ENCODE measurements around the gene SLC25A10. TPM values are rescaled to one million over a fixed set of nuclear protein-coding genes. Genes with fewer than 3 reads are reported as not detected.

Gene SLC25A10
- total and polyA plus RNA-seq, 7 experiments from 2014 or later = 3.4 to 27.4 (median 5.2) TPM

DNA sequence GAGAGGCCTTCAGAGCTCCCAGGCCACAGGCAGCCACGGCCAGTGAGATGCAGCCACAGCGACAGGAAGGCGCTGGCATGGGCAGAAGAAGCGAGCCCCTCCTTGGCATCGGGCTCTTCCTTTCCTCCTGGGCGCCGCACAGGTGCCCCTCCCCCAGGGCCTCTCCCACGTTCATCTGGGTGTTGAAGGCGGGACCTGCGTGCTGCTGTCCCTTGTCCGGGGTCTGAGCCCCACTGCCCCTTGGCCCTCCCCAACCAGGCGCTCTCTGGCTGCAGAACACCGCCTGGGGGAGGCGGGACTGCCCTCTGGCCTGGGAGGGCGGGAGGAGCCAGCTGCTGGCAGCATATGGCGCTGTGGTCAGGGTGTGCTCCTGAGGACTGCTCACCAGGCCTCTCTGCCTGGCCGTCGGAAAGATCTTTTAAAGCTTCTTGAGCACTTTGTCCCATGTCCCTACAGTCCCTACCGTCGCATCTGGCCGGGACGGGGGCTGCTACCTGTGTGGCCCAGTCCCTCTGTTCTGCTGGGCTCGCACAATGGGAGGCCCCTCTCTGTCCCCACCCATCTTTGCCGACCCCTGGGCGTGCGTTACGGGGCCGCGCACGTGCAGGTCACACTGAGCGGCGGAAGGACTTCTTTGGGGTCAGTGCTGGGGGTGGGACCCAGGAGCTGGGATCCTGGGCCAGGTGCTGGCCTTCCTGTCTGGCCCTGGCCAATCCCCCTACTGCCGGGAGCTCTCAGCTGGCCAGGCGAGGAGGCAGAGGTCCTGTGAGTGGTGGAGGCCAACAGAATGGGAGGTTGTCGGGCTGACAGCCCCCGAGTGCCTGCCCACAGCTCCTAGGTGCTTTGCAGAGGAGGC, 1.7 kb downstream of the SLC25A10 start:
- H3K4me1 ChIP-seq (ENCODE audit: control insufficient read depth in 2 of 2, insufficient read depth in 2 of 2, low read length in 2 of 2) = peaks cover 13% of the 10 kb centered on the region in 2 donors
- intact Hi-C loops (cut with micrococcal nuclease) = loop anchor here in 1 of 2 donors (2.0 kb wide), 1 partner anchor 147 kb away; the partner anchor contains the start of gene P4HB
- DNase-seq = no peak
- no peak overlapping the region for H3K4me3 ChIP-seq (ENCODE audit: low read length)
- no peak overlapping the region for H3K27ac ChIP-seq (ENCODE audit: low read depth, low read length)
- H3K27ac Mint-ChIP-seq = no peak overlapping the region
- H3K4me3 Mint-ChIP-seq = peak overlapping the region in 4 of 10 donors; percentile 47 to 87 (median 86)
- ChIA-PET CTCF (no interaction called here), POLR2A (interaction anchor here (1.8 kb wide), 1 partner anchor 155 kb away, joined by 4 read pairs; no protein-coding TSS in a partner anchor)
- H3K9me3 Mint-ChIP-seq = no peaks in the 10 kb centered on the region
- no peaks in the 10 kb centered on the region for H3K36me3 Mint-ChIP-seq
- H3K4me1 Mint-ChIP-seq = peaks cover 9 to 23% (median 18%) of the 10 kb centered on the region in 7 donors
- no peak for ATAC-seq
- H3K27me3 ChIP-seq (ENCODE audit: control insufficient read depth in 2 of 2, insufficient read depth in 2 of 2, low read length in 2 of 2) = no peaks in the 10 kb centered on the region
- H3K9me3 ChIP-seq (ENCODE audit: control insufficient read depth in 2 of 3, low read length in 3 of 3) = no peaks in the 10 kb centered on the region
- H3K36me3 ChIP-seq (ENCODE audit: control insufficient read depth in 2 of 3, insufficient read depth in 3 of 3, low read length in 3 of 3) = no peaks in the 10 kb centered on the region
- H3K27me3 Mint-ChIP-seq = no peaks in the 10 kb centered on the region

DNA sequence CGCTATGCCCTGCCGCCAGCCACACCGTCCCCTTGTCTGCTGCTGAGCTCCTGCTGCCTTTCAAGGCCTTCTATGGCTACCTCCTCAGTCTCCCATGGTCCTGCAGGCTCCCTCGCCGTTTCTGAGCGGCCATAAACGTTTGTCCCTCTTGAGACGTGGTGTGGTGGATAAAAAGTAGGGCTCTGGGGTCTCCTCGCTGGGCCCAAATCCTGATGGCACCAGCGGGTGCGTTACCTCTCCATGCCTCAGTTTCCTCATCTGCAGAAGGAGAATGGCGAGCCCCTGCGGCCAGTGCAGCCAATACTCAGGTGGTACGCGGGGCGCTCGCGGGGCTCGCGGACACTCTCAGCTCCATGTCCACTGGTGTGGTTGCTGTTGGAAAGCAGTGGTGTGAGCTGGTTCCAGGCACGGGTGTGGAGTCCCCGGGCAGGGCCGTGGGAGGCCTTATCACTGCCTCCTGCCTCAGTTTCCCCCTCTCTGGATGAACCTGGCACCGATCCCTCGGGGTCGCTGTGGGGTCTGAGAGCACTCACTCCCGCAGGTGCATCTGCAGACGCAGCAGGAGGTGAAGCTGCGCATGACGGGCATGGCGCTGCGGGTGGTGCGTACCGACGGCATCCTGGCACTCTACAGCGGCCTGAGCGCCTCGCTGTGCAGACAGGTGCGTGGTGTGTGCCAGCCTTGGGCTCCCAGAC, 2.5 kb downstream of the SLC25A10 start:
- Mint-ChIP-seq H3K4me3 (peak overlapping the region in 2 of 10 donors; percentile 45 to 49), H3K4me1 (peaks cover 9 to 23% (median 18%) of the 10 kb centered on the region in 7 donors), H3K36me3 (no peaks in the 10 kb centered on the region), H3K9me3 (no peaks in the 10 kb centered on the region), H3K27me3 (no peaks in the 10 kb centered on the region), H3K27ac (no peak overlapping the region)
- ChIA-PET POLR2A (no interaction called here), CTCF (no interaction called here)
- DNase-seq (no peak), ATAC-seq (no peak)
- intact Hi-C loops (cut with micrococcal nuclease) = no loop called here
- peaks cover 13% of the 10 kb centered on the region in 2 donors for H3K4me1 ChIP-seq (ENCODE audit: control insufficient read depth in 2 of 2, insufficient read depth in 2 of 2, low read length in 2 of 2)
- H3K36me3 ChIP-seq (ENCODE audit: control insufficient read depth in 2 of 3, insufficient read depth in 3 of 3, low read length in 3 of 3) = no peaks in the 10 kb centered on the region
- no peaks in the 10 kb centered on the region for H3K27me3 ChIP-seq (ENCODE audit: control insufficient read depth in 2 of 2, insufficient read depth in 2 of 2, low read length in 2 of 2)
- no peaks in the 10 kb centered on the region for H3K9me3 ChIP-seq (ENCODE audit: control insufficient read depth in 2 of 3, low read length in 3 of 3)
- no peak overlapping the region for H3K4me3 ChIP-seq (ENCODE audit: low read length)
- no peak overlapping the region for H3K27ac ChIP-seq (ENCODE audit: low read depth, low read length)

DNA sequence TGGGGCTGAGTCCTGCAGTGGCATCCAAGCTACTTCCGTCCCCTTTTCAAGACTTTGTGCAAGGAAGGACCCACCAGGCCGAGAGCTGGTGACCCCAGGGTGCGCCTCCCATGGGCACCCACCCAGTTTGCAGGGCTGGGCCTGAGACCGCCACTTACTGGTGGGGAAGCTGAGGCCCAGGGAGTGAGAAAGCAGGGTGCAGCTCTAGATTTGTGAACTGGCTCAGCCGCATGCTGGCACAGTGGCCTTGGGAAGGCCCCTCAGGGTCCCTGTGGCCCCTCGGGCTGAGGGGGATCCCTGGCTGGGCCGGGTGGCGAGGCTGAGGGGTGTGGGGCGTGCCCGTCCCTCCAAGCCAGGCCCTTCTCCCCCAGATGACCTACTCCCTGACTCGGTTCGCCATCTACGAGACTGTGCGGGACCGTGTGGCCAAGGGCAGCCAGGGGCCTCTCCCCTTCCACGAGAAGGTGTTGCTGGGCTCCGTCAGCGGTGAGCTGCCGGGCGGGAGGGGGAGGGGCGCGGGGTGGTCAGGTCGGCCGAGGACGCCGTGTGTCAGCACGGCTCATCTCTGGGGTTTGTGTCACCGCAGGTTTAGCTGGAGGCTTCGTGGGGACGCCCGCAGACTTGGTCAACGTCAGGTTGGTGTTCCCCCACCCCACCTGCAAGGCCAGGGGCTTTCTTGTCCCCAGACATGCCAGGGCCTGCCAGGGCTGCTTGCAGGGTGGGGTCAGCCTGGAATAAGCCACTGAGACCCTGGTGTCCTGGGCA, 3.2 kb downstream of the SLC25A10 start:
- no peak for ATAC-seq
- intact Hi-C loops (cut with micrococcal nuclease) = no loop called here
- CTCF ChIA-PET = no interaction called here

DNA sequence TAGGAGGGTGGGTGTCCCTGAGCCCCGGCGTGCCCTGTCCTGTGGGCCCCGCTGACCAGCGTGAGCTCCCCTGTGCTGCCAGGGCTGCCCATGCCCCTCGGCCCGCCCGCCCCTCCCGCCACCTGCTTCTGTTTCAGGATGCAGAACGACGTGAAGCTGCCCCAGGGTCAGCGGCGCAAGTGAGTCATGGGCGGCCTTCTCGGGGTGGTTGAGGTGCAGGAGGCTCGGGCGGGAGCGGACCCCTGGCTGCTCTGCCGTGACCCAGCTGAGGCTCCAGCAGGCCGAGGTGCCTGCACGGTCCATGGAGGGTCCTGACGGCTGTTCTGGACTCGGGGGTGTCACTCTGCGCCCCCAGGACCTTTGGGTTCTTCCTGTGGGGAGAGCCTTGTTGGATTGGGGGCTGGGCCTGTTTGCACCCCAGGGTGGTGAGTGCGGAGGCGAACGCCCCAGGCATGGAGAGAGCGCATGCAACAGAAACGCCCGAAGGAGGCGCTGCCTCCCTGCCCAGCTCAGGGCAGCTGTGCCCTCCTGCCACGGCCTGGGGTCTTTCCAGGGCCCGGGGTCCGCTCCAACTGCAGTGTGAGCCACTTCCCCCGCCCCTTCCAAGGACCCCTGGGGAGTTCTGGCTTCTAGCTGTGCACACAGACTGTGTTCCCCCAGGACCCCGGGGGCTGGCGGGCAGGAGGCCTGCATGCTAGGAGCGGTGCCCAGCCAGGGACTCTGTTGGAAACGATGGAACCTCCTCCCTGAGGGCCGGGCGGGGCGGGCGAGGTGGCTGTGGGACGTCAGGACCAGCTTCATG, 4.0 kb downstream of the SLC25A10 start:
- H3K27ac Mint-ChIP-seq = no peak overlapping the region
- Histone ChIP-seq H3K4me1 (ENCODE audit: control insufficient read depth in 2 of 2, insufficient read depth in 2 of 2, low read length in 2 of 2) (peaks cover 3 to 7% of the 10 kb centered on the region in 2 donors), H3K27me3 (ENCODE audit: control insufficient read depth in 2 of 2, insufficient read depth in 2 of 2, low read length in 2 of 2) (no peaks in the 10 kb centered on the region), H3K36me3 (ENCODE audit: control insufficient read depth in 2 of 3, insufficient read depth in 3 of 3, low read length in 3 of 3) (no peaks in the 10 kb centered on the region), H3K27ac (ENCODE audit: low read depth, low read length) (no peak overlapping the region), H3K4me3 (ENCODE audit: low read length) (no peak overlapping the region), H3K9me3 (ENCODE audit: control insufficient read depth in 2 of 3, low read length in 3 of 3) (no peaks in the 10 kb centered on the region)
- peaks cover 4 to 13% (median 7%) of the 10 kb centered on the region in 7 donors for H3K4me1 Mint-ChIP-seq
- DNase-seq = no peak
- no peak for ATAC-seq
- H3K36me3 Mint-ChIP-seq = no peaks in the 10 kb centered on the region
- H3K4me3 Mint-ChIP-seq = no peak overlapping the region
- ChIA-PET CTCF (no interaction called here), POLR2A (no interaction called here)
- H3K9me3 Mint-ChIP-seq = no peaks in the 10 kb centered on the region
- intact Hi-C loops (cut with micrococcal nuclease) = no loop called here
- no peaks in the 10 kb centered on the region for H3K27me3 Mint-ChIP-seq

More for the DNA sequence above, 3.2 kb downstream of the SLC25A10 start:
- no peaks in the 10 kb centered on the region for H3K9me3 Mint-ChIP-seq
- Histone ChIP-seq H3K27me3 (ENCODE audit: control insufficient read depth in 2 of 2, insufficient read depth in 2 of 2, low read length in 2 of 2) (no peaks in the 10 kb centered on the region), H3K9me3 (ENCODE audit: control insufficient read depth in 2 of 3, low read length in 3 of 3) (no peaks in the 10 kb centered on the region), H3K4me1 (ENCODE audit: control insufficient read depth in 2 of 2, insufficient read depth in 2 of 2, low read length in 2 of 2) (peaks cover 11 to 13% of the 10 kb centered on the region in 2 donors), H3K27ac (ENCODE audit: low read depth, low read length) (no peak overlapping the region), H3K36me3 (ENCODE audit: control insufficient read depth in 2 of 3, insufficient read depth in 3 of 3, low read length in 3 of 3) (no peaks in the 10 kb centered on the region), H3K4me3 (ENCODE audit: low read length) (no peak overlapping the region)
- no peaks in the 10 kb centered on the region for H3K27me3 Mint-ChIP-seq
- no peak overlapping the region for H3K27ac Mint-ChIP-seq
- no peak overlapping the region for H3K4me3 Mint-ChIP-seq
- H3K4me1 Mint-ChIP-seq = peaks cover 9 to 19% (median 14%) of the 10 kb centered on the region in 7 donors
- POLR2A ChIA-PET = no interaction called here
- no peaks in the 10 kb centered on the region for H3K36me3 Mint-ChIP-seq
- DNase-seq = no peak

DNA sequence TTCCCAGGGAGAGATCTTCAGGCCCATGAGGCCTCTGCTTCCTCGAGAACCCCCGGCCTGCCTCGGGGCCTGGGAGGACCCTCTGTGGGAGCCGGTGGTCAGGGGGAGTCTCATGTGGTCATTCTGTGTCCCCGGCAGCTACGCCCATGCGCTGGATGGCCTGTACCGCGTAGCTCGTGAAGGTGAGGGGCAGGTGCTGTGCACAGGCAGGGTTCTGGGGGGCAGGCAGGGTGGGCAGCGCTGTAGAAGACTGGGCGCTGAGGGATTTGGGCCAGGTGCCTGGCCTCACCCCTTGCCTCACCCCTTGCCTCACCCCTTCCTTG, 4.6 kb downstream of the SLC25A10 start:
- Histone ChIP-seq H3K4me1 (ENCODE audit: control insufficient read depth in 2 of 2, insufficient read depth in 2 of 2, low read length in 2 of 2) (peaks cover 0 to 1% of the 10 kb centered on the region in 2 donors), H3K27me3 (ENCODE audit: control insufficient read depth in 2 of 2, insufficient read depth in 2 of 2, low read length in 2 of 2) (no peaks in the 10 kb centered on the region), H3K4me3 (ENCODE audit: low read length) (no peak overlapping the region), H3K9me3 (ENCODE audit: control insufficient read depth in 2 of 3, low read length in 3 of 3) (no peaks in the 10 kb centered on the region), H3K27ac (ENCODE audit: low read depth, low read length) (no peak overlapping the region), H3K36me3 (ENCODE audit: control insufficient read depth in 2 of 3, insufficient read depth in 3 of 3, low read length in 3 of 3) (no peaks in the 10 kb centered on the region)
- H3K9me3 Mint-ChIP-seq = no peaks in the 10 kb centered on the region
- no peak overlapping the region for H3K27ac Mint-ChIP-seq
- ChIA-PET CTCF (no interaction called here), POLR2A (no interaction called here)
- H3K36me3 Mint-ChIP-seq = no peaks in the 10 kb centered on the region
- intact Hi-C loops (cut with micrococcal nuclease) = no loop called here
- H3K4me3 Mint-ChIP-seq = no peak overlapping the region
- ATAC-seq = no peak
- peaks cover 4 to 10% (median 5%) of the 10 kb centered on the region in 7 donors for H3K4me1 Mint-ChIP-seq
- DNase-seq = no peak
- H3K27me3 Mint-ChIP-seq = no peaks in the 10 kb centered on the region

DNA sequence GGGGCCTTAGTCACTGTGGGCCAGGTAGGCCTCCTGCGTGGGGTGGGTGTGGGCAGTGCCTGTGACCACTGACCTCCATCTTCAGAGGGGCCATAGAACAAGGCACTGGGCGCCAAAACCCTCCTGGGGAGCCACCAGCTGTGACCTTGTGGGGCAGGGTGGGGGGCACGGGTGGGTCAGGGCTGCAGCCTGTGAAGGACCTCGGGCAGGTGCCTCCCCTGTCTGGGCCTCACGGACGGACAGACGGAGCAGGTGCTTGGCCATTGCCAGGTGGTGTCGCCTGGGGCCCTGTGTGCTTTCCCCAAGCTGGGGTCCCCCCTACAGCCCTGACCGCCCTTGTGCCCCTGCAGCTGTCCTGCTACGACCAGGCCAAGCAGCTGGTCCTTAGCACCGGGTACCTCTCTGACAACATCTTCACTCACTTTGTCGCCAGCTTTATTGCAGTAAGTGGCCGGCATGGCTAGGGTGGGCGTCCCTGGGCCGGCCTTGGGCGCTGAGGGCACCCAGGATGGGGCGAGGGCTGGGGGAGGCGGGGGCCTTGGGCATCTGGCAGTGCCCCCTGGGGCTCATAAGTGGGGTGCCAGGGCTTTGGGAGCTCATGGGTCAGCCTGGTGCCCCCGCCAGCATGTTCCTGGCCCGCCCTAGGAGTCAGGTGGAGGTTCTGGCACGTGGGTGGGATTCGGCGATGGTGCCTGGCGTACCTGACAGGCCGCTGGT, 5.1 kb downstream of the SLC25A10 start:
- Mint-ChIP-seq H3K27me3 (no peaks in the 10 kb centered on the region), H3K36me3 (no peaks in the 10 kb centered on the region), H3K4me1 (peaks cover 4 to 10% (median 5%) of the 10 kb centered on the region in 7 donors), H3K4me3 (no peak overlapping the region), H3K27ac (no peak overlapping the region), H3K9me3 (no peaks in the 10 kb centered on the region)
- Histone ChIP-seq H3K4me1 (ENCODE audit: control insufficient read depth in 2 of 2, insufficient read depth in 2 of 2, low read length in 2 of 2) (no peaks in the 10 kb centered on the region), H3K27me3 (ENCODE audit: control insufficient read depth in 2 of 2, insufficient read depth in 2 of 2, low read length in 2 of 2) (no peaks in the 10 kb centered on the region), H3K9me3 (ENCODE audit: control insufficient read depth in 2 of 3, low read length in 3 of 3) (no peaks in the 10 kb centered on the region), H3K4me3 (ENCODE audit: low read length) (no peak overlapping the region), H3K36me3 (ENCODE audit: control insufficient read depth in 2 of 3, insufficient read depth in 3 of 3, low read length in 3 of 3) (no peaks in the 10 kb centered on the region), H3K27ac (ENCODE audit: low read depth, low read length) (no peak overlapping the region)
- ChIA-PET POLR2A (interaction anchor here (0.6 kb wide), 1 partner anchor 1126 kb away, joined by 3 read pairs; no protein-coding TSS in a partner anchor), CTCF (no interaction called here)
- DNase-seq (no peak), ATAC-seq (no peak)
- intact Hi-C loops (cut with micrococcal nuclease) = no loop called here

All from naive thymus-derived CD4-positive, alpha-beta T cell (primary cell).